Coronary artery (tissue), 2 donors: ENCODE results near the gene ADPRH.
A peak's percentile ranks its signal among the peaks of the same experiment; 100 is the strongest.

Source experiments
- DNase-seq: peaks from one replicate; pipeline ENCODE4 v3.0.0-alpha.2; 2017; ENCODE audit warnings: low spot score
- H3K27ac ChIP-seq, 2 donors: fragments of 200-600 bp; sonication (generic); one replicate each; pipeline ENCODE4 v1.5.1; 2016 to 2019
- H3K4me3 ChIP-seq: fragments of 200-600 bp; sonication (generic); 2 replicates; pipeline ENCODE4 v1.5.1; 2016; ENCODE audit warnings: mild to moderate bottlenecking, moderate library complexity
- CTCF ChIP-seq: fragments of 200-600 bp; sonication (generic); IDR thresholded peaks from one replicate; pipeline ENCODE4 v1.5.1; 2019; ENCODE audit warnings: antibody characterized with exemption

Gene ADPRH

GRCh38 chr3:119553823-119554415 lies 25.4 kb upstream of the ADPRH start:
- Histone ChIP-seq H3K4me3 (no peak overlapping the region), H3K27ac (no peak overlapping the region)
- no peak for DNase-seq
- no peak for TF ChIP-seq CTCF

GRCh38 chr3:119555309-119555735 lies 24.0 kb upstream of the ADPRH start:
- no peak for TF ChIP-seq CTCF
- DNase-seq, result no peak

GRCh38 chr3:119555929-119556328 lies 23.4 kb upstream of the ADPRH start:
- Histone ChIP-seq H3K27ac (peak overlapping the region in 1 of 2 donors; percentile 16), H3K4me3 (no peak overlapping the region)
- no peak for TF ChIP-seq CTCF
- no peak for DNase-seq

More at GRCh38 chr3:119555309-119555735, 24.0 kb upstream of the ADPRH start:
- Histone ChIP-seq H3K27ac (no peak overlapping the region), H3K4me3 (no peak overlapping the region)

- DNase-seq, result no peak
- no peak for TF ChIP-seq CTCF
- Histone ChIP-seq H3K27ac (no peak overlapping the region), H3K4me3 (no peak overlapping the region)
Measured at GRCh38 chr3:119557192-119557876, 22.0 kb upstream of the ADPRH start.

- DNase-seq, result no peak
- no peak overlapping the region for H3K27ac ChIP-seq
- TF ChIP-seq CTCF, result no peak
- H3K4me3 ChIP-seq, result no peak overlapping the region
Measured at GRCh38 chr3:119557877-119558269, 21.4 kb upstream of the ADPRH start.

- Histone ChIP-seq H3K4me3 (no peak overlapping the region), H3K27ac (no peak overlapping the region)
- no peak for DNase-seq
- no peak for TF ChIP-seq CTCF
Measured at GRCh38 chr3:119558626-119559317, 20.5 kb upstream of the ADPRH start.
